Ishikawa (cell line): ENCODE measurements around the gene ESPNL.

ENCODE experiments used
- CEBPB ChIP-seq: IDR thresholded peaks from 2 replicates; pipeline ENCODE4 v1.6.1; 2012
- CREB1 ChIP-seq: IDR thresholded peaks from 2 replicates; pipeline ENCODE4 v1.6.1; 2012; ENCODE audit warnings: low read depth
- EGR1 ChIP-seq: IDR thresholded peaks from 2 replicates; pipeline ENCODE4 v1.6.1; 2012
- EP300 ChIP-seq: IDR thresholded peaks from 2 replicates; pipeline ENCODE4 v1.6.1; 2012; ENCODE audit warnings: borderline replicate concordance
- FOXM1 ChIP-seq: IDR thresholded peaks from 2 replicates; pipeline ENCODE4 v1.6.1; 2012; ENCODE audit warnings: low read depth, borderline replicate concordance
- NFIC ChIP-seq: IDR thresholded peaks from 2 replicates; pipeline ENCODE4 v1.6.1; 2012
- RAD21 ChIP-seq: IDR thresholded peaks from 2 replicates; pipeline ENCODE4 v1.6.1; 2012; ENCODE audit warnings: low read depth
- REST ChIP-seq: IDR thresholded peaks from 2 replicates; pipeline ENCODE4 v1.6.1; 2012; ENCODE audit warnings: low read depth, mild to moderate bottlenecking
- TAF1 ChIP-seq: IDR thresholded peaks from 2 replicates; pipeline ENCODE4 v1.6.1; 2012; ENCODE audit warnings: low read depth, mild to moderate bottlenecking
- TCF12 ChIP-seq: IDR thresholded peaks from 2 replicates; pipeline ENCODE4 v1.6.1; 2012; ENCODE audit warnings: low read depth
- YY1 ChIP-seq: IDR thresholded peaks from 2 replicates; pipeline ENCODE4 v1.6.1; 2012; ENCODE audit warnings: low read depth
- ZBTB7A ChIP-seq: IDR thresholded peaks from 2 replicates; pipeline ENCODE4 v1.6.1; 2012; ENCODE audit warnings: low read depth
- TF ChIP-seq, protein P1 (sequence below): IDR thresholded peaks from 2 replicates; pipeline ENCODE4 v1.6.1; 2012
- TF ChIP-seq, protein P2 (sequence below): IDR thresholded peaks from 2 replicates; pipeline ENCODE4 v1.6.1; 2012

DNA sequence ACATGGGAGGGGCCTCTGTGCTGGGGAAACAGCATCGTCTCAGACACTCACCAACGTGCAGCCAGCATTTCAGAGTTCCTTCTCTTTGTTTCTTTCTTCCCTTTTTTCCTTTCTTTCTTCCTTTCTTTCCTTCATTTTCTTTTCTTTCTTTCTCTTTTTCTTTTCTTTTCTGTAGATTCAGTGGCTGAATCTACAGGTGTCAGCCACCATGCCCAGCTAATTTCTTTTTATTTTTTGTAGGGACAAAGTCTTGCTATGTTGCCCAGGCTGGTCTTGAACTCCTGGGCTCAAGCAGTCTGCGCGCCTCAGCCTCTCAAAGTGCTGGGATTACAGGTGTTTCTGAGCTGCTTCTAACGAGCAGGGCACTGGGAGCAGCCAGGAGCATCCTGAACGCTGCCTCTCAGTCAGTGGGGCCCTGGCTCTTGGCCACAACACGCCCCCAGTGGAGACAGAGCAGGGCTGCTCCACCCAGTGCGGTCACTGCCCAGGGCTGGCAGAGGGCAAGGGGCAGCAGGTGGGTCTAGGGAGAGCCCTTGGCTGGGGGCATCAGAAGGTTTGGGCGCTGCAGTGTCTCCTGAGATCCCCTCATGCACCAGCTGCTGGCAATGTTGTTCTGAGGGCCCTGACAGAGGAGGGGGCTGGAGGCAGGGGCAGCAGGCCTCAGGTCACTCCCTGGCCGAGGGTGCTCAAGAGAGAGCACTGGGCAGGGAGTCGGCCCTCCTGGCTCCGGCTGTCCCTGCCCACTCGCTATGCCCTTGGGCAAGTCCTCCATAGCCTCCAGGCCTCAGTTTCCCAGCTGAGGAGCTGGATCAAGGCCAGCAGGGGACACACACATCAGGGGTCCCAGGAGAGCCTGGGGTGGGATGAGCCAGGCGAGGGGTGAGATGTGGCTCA lies 33.6 kb downstream of the ESPNL start:
- TF ChIP-seq, protein P1, sequence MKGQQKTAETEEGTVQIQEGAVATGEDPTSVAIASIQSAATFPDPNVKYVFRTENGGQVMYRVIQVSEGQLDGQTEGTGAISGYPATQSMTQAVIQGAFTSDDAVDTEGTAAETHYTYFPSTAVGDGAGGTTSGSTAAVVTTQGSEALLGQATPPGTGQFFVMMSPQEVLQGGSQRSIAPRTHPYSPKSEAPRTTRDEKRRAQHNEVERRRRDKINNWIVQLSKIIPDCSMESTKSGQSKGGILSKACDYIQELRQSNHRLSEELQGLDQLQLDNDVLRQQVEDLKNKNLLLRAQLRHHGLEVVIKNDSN: no peak
- TF ChIP-seq ZBTB7A (no peak), EGR1 (no peak), FOXM1 (no peak), REST (no peak), TCF12 (no peak), NFIC (no peak), RAD21 (no peak), CREB1 (no peak), CEBPB (no peak), YY1 (no peak), EP300 (no peak), TAF1 (no peak)
- TF ChIP-seq, protein P2, sequence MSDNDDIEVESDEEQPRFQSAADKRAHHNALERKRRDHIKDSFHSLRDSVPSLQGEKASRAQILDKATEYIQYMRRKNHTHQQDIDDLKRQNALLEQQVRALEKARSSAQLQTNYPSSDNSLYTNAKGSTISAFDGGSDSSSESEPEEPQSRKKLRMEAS: no peak
